GM12878 (cell line): ENCODE measurements around the gene SLC6A1. TPM values are rescaled to one million over a fixed set of nuclear protein-coding genes. Genes with fewer than 3 reads are reported as not detected.

Experiments used
- ATAC-seq: fragments of 200-7000 bp; cut with Tn5 transposase; 3 replicates; pipeline ENCODE4 v1.9.1; 2020; ENCODE audit warnings: mild to moderate bottlenecking, moderate library complexity
- BruUV-seq: library from RNA; stranded (reverse); fragments of 400-500 nt; replicated peaks from 2 replicates; lab custom pipeline; 2021; lab: Mats Ljungman, UMichigan
- CTCF ChIA-PET: fragments of 300-600 bp; sonication (Branson Sonifier 250); formaldehyde crosslinking; extraction: SDS; loops from one replicate; lab custom pipeline; 2021; ENCODE audit warnings: inconsistent platforms; lab: Yijun Ruan, JAX
- POLR2A ChIA-PET: fragments of 350-600 bp; formaldehyde crosslinking; extraction: SDS; loops from one replicate; lab custom pipeline; 2021; ENCODE audit warnings: inconsistent platforms; lab: Charles Lee
- RAD21 ChIA-PET: fragments of 300-600 bp; sonication (Branson Sonifier 250); formaldehyde crosslinking; loops from one replicate; lab custom pipeline; 2023; ENCODE audit warnings: antibody characterized with exemption; ENCODE audit not compliant: unreplicated experiment; lab: Charles Lee
- SMC1A ChIA-PET: fragments of 300-600 bp; sonication (Branson Sonifier 250); formaldehyde crosslinking; loops from one replicate; lab custom pipeline; 2023; ENCODE audit not compliant: unreplicated experiment, uncharacterized antibody; lab: Charles Lee
- DNase-seq: peaks from one replicate; pipeline ENCODE4 v3.0.0-alpha.2; 2011; ENCODE audit warnings: low read depth, low spot score
- FAIRE-seq: peaks from 3 replicates; lab custom pipeline; 2011; peaks lifted over from hg19 to GRCh38; lab: Jason Lieb, UNC
- H2AFZ ChIP-seq: 2 replicates; pipeline ENCODE4 v1.6.0; 2011; ENCODE audit warnings: low read depth, low read length, control low read depth; ENCODE audit not compliant: control insufficient read depth
- H3K27ac ChIP-seq: 2 replicates; pipeline ENCODE4 v1.5.1; 2011; ENCODE audit warnings: control low read depth; ENCODE audit not compliant: control insufficient read depth, insufficient read depth
- H3K27me3 ChIP-seq, 2 experiments: replicated peaks in 1 of 2; 2 replicates each; pipeline versions ENCODE4 v1.6.0 to v1.6.1; 2011; ENCODE audit warnings: low read length in 1 of 2; ENCODE audit not compliant: control insufficient read depth in 2 of 2, insufficient read depth in 2 of 2
- H3K36me3 ChIP-seq, 2 experiments: 2 replicates each; pipeline ENCODE4 v1.5.1; 2011; ENCODE audit warnings: low read length in 1 of 2; ENCODE audit not compliant: control insufficient read depth in 2 of 2, insufficient read depth in 2 of 2
- H3K4me1 ChIP-seq: 2 replicates; pipeline ENCODE4 v1.6.1; 2011; ENCODE audit warnings: mild to moderate bottlenecking, low read length, moderate library complexity, mixed read lengths; ENCODE audit not compliant: control insufficient read depth, insufficient read depth
- H3K4me2 ChIP-seq: 2 replicates; pipeline ENCODE4 v1.6.0; 2011; ENCODE audit warnings: control low read depth; ENCODE audit not compliant: control insufficient read depth, insufficient read depth
- H3K4me3 ChIP-seq: fragments of 200-600 bp; sonication (generic); 2 replicates; pipeline ENCODE4 v1.5.1; 2016
- H3K79me2 ChIP-seq: 2 replicates; pipeline ENCODE4 v1.6.0; 2011; ENCODE audit warnings: low read length; ENCODE audit not compliant: control insufficient read depth, insufficient read depth
- H3K9ac ChIP-seq: 2 replicates; pipeline ENCODE4 v1.8.0; 2011; ENCODE audit warnings: low read length, control low read depth, mixed read lengths; ENCODE audit not compliant: control insufficient read depth, insufficient read depth
- H3K9me3 ChIP-seq: replicated peaks from 3 replicates; pipeline ENCODE4 v1.5.1; 2011; ENCODE audit warnings: mild to moderate bottlenecking, low read length; ENCODE audit not compliant: control insufficient read depth, insufficient read depth
- H4K20me1 ChIP-seq: 2 replicates; pipeline ENCODE4 v1.6.0; 2011; ENCODE audit not compliant: control insufficient read depth, insufficient read depth
- CREM ChIP-seq: IDR thresholded peaks from 2 replicates; pipeline ENCODE4 v1.6.1; 2014; ENCODE audit warnings: antibody characterized with exemption, low read depth
- CUX1 ChIP-seq: IDR thresholded peaks from 2 replicates; pipeline ENCODE4 v1.6.1; 2012; ENCODE audit warnings: improper control_type of control experiment, low read depth, low read length; ENCODE audit not compliant: insufficient replicate concordance
- E2F4 ChIP-seq: IDR thresholded peaks from 2 replicates; pipeline ENCODE4 v1.6.1; 2012; ENCODE audit warnings: low read depth, low read length, improper control_type of control experiment
- KDM1A ChIP-seq: fragments of 200-600 bp; sonication (generic); IDR thresholded peaks from 2 replicates; pipeline ENCODE4 v1.6.1; 2016; ENCODE audit warnings: borderline replicate concordance
- MEF2B ChIP-seq: fragments of 450-650 bp; IDR thresholded peaks from 2 replicates; pipeline ENCODE4 v1.6.1; 2018; ENCODE audit warnings: mild to moderate bottlenecking, moderate library complexity; ENCODE audit not compliant: partially characterized antibody, poor library complexity, severe bottlenecking
- NFYA ChIP-seq: IDR thresholded peaks from 2 replicates; pipeline ENCODE4 v1.6.1; 2011; ENCODE audit warnings: low read depth, mild to moderate bottlenecking, low read length, improper control_type of control experiment, borderline replicate concordance
- PAX8 ChIP-seq: fragments of 450-650 bp; IDR thresholded peaks from 2 replicates; pipeline ENCODE4 v1.6.1; 2017; ENCODE audit warnings: mild to moderate bottlenecking, moderate library complexity
- RELB ChIP-seq: fragments of 450-650 bp; IDR thresholded peaks from 2 replicates; pipeline ENCODE4 v1.6.1; 2017; ENCODE audit warnings: low read depth, mild to moderate bottlenecking, moderate library complexity
- SMAD1 ChIP-seq: fragments of 450-650 bp; IDR thresholded peaks from 2 replicates; pipeline ENCODE4 v1.6.1; 2018; ENCODE audit warnings: mild to moderate bottlenecking, low read depth; ENCODE audit not compliant: partially characterized antibody
- ZNF274 ChIP-seq: IDR thresholded peaks from one replicate; pipeline ENCODE4 v1.8.0; 2011; ENCODE audit not compliant: insufficient read length, insufficient read depth
- ZNF384 ChIP-seq: IDR thresholded peaks from 2 replicates; pipeline ENCODE4 v1.6.1; 2012; ENCODE audit warnings: low read depth, mild to moderate bottlenecking, low read length, improper control_type of control experiment, borderline replicate concordance
- ZNF592 ChIP-seq: fragments of 450-650 bp; IDR thresholded peaks from 2 replicates; pipeline ENCODE4 v1.6.1; 2017; ENCODE audit warnings: mild to moderate bottlenecking, moderate library complexity
- WGBS: methylation state at CpG from one replicate; pipeline ENCODE4 v1.1.6; 2016; ENCODE audit warnings: low lambda C conversion rate; ENCODE audit not compliant: insufficient replicate concordance, insufficient coverage; ENCODE audit errors: missing lambda C conversion rate; 5-methylcytosine and 5-hydroxymethylcytosine counted together
- in situ Hi-C: fragments of 300-500 bp; cut with MboI; formaldehyde crosslinking; loops from 9 replicates; pipeline ENCODE4 v1.14.3; 2018; ENCODE audit warnings: mixed read lengths
- intact Hi-C: fragments of 100-400 bp; cut with micrococcal nuclease; formaldehyde crosslinking; loops from one replicate; pipeline ENCODE4 v1.14.2; 2022; ENCODE audit not compliant: unreplicated experiment
- polyA plus RNA-seq, 11 experiments: library from polyadenylated mRNA; depleted of rRNA in 4 of 11; unstranded in 6 of 11; stranded (reverse) in 5 of 11; fragments of >200 nt; fragmentation: Nextera tagmentation in 4 of 11; fragmentation: Illumina TruSeq in 1 of 11; extraction: Ambion mirVana in 4 of 11; extraction: Trizol in 1 of 11; gene quantifications; 1 replicate in 1 of 11; 2 replicates in 10 of 11; pipeline versions ENCODE4 v1.2.1 to v1.2.3, GENCODE V29; 2011 to 2016; ENCODE audit warnings: inconsistent platforms in 2 of 11, missing spikeins in 2 of 11, low read depth in 1 of 11
- total RNA-seq, 4 experiments: library from RNA; depleted of rRNA in 3 of 4; stranded (reverse); fragments of >200 nt in 3 of 4; fragmentation: Illumina TruSeq in 1 of 4; extraction: Trizol in 1 of 4; gene quantifications; 2 replicates each; pipeline versions ENCODE4 v1.2.1 to v1.2.3, GENCODE V29; 2013 to 2021

Gene SLC6A1
- total and polyA plus RNA-seq, 10 of the 15 experiments (the other 5 are each of a cell fraction or from before 2014, with no cell fraction given): not detected

- intact Hi-C loops (no loop called here), in situ Hi-C loops (no loop called here)
- Histone ChIP-seq H3K9ac (no peak overlapping the region), H4K20me1 (no peaks in the 10 kb centered on the region), H3K4me1 (no peaks in the 10 kb centered on the region), H3K27me3 (no peaks in the 10 kb centered on the region), H3K79me2 (no peaks in the 10 kb centered on the region), H3K9me3 (no peaks in the 10 kb centered on the region; the same call in 2 of the 3 replicates), H2AFZ (no peak overlapping the region), H3K36me3 (no peaks in the 10 kb centered on the region), H3K4me2 (no peak overlapping the region), H3K4me3 (no peak overlapping the region), H3K27ac (no peak overlapping the region)
- ATAC-seq: no peak
- 27% methylated on average over 2 of the region's 2 CpGs for WGBS
- FAIRE-seq: no peak
- RAD21 ChIA-PET: no interaction called here
- POLR2A ChIA-PET: no interaction called here
- DNase-seq: no peak
- BruUV-seq: no TSS peak
- SMC1A ChIA-PET: no interaction called here
- CTCF ChIA-PET: no interaction called here
- no peak for TF ChIP-seq NFYA
- no peak for TF ChIP-seq ZNF274
- no peak for TF ChIP-seq KDM1A
- TF ChIP-seq E2F4: no peak
- TF ChIP-seq CUX1: no peak
- TF ChIP-seq PAX8: no peak
- TF ChIP-seq MEF2B: no peak
- no peak for TF ChIP-seq CREM
- TF ChIP-seq RELB: no peak
- no peak for TF ChIP-seq ZNF384
- TF ChIP-seq ZNF592: no peak
- no peak for TF ChIP-seq SMAD1
Observed at GRCh38 chr3:11074011-11074410, 81.5 kb downstream of the SLC6A1 start.
